HEK293 (cell line): ENCODE data around the gene FSD1.

Source experiments
- AEBP2 ChIP-seq: fragments of 450-650 bp; formaldehyde crosslinking; IDR thresholded peaks from 2 replicates; pipeline ENCODE4 v1.5.1; 2016; ENCODE audit warnings: missing biosample characterization, missing genetic modification characterization, borderline replicate concordance
- GLI2 ChIP-seq: fragments of 450-650 bp; formaldehyde crosslinking; IDR thresholded peaks from 2 replicates; pipeline ENCODE4; 2017; ENCODE audit warnings: missing biosample characterization, missing genetic modification characterization, low read depth, borderline replicate concordance
- HOXD13 ChIP-seq: sonication (generic); formaldehyde crosslinking; IDR thresholded peaks from 2 replicates; pipeline ENCODE4 v1.8.0; 2022; ENCODE audit warnings: missing genetic modification reagents, borderline replicate concordance
- KLF1 ChIP-seq: fragments of 450-650 bp; formaldehyde crosslinking; IDR thresholded peaks from 2 replicates; pipeline ENCODE4 v1.5.1; 2016; ENCODE audit warnings: missing biosample characterization, missing genetic modification characterization
- KLF16 ChIP-seq: fragments of 450-650 bp; formaldehyde crosslinking; IDR thresholded peaks from 2 replicates; pipeline ENCODE4 v1.5.1; 2017; ENCODE audit warnings: missing biosample characterization, missing genetic modification characterization
- MYNN ChIP-seq: fragments of 450-650 bp; formaldehyde crosslinking; IDR thresholded peaks from 2 replicates; pipeline ENCODE4 v1.5.1; 2016; ENCODE audit warnings: missing biosample characterization, missing genetic modification characterization, borderline replicate concordance
- SCRT2 ChIP-seq: fragments of 450-650 bp; formaldehyde crosslinking; IDR thresholded peaks from 2 replicates; pipeline ENCODE4 v1.5.1; 2016; ENCODE audit warnings: missing biosample characterization, missing genetic modification characterization
- SP2 ChIP-seq: fragments of 450-650 bp; formaldehyde crosslinking; IDR thresholded peaks from 2 replicates; pipeline ENCODE4 v1.5.1; 2016; ENCODE audit warnings: missing biosample characterization, missing genetic modification characterization
- TCF7L2 ChIP-seq: IDR thresholded peaks from 2 replicates; pipeline ENCODE4 v1.6.1; 2011; ENCODE audit warnings: low read depth, mild to moderate bottlenecking, inconsistent platforms, low read length, moderate library complexity, borderline replicate concordance
- TSHZ1 ChIP-seq: fragments of 450-650 bp; formaldehyde crosslinking; IDR thresholded peaks from 2 replicates; pipeline ENCODE4 v1.5.1; 2016; ENCODE audit warnings: missing biosample characterization, missing genetic modification characterization, borderline replicate concordance
- ZBTB17 ChIP-seq: fragments of 450-650 bp; formaldehyde crosslinking; IDR thresholded peaks from 2 replicates; pipeline ENCODE4 v1.5.1; 2016; ENCODE audit warnings: missing biosample characterization, missing genetic modification characterization
- ZNF214 ChIP-seq: fragments of 450-650 bp; formaldehyde crosslinking; IDR thresholded peaks from 2 replicates; pipeline ENCODE4 v1.5.1; 2017; ENCODE audit warnings: missing biosample characterization, mild to moderate bottlenecking, missing genetic modification characterization, borderline replicate concordance
- ZNF24 ChIP-seq: fragments of 450-650 bp; formaldehyde crosslinking; IDR thresholded peaks from 2 replicates; pipeline ENCODE4 v1.5.1; 2016; ENCODE audit warnings: missing biosample characterization, missing genetic modification characterization
- ZNF274 ChIP-seq, 2 experiments: fragments of 200-500 bp in 1 of 2; fragments of 450-650 bp in 1 of 2; sonication (Bioruptor generic) in 1 of 2; formaldehyde crosslinking in 1 of 2; IDR thresholded peaks; 2 replicates each; pipeline versions ENCODE4 v1.5.1 to v1.6.1; 2014 to 2016; ENCODE audit warnings: borderline replicate concordance in 1 of 2, inconsistent platforms in 1 of 2, low read length in 1 of 2, missing biosample characterization in 1 of 2, missing genetic modification characterization in 1 of 2
- ZNF350 ChIP-seq: fragments of 450-650 bp; formaldehyde crosslinking; IDR thresholded peaks from 2 replicates; pipeline ENCODE4 v1.5.0; 2017; ENCODE audit warnings: missing biosample characterization, mild to moderate bottlenecking, missing genetic modification characterization
- ZNF423 ChIP-seq: fragments of 450-650 bp; formaldehyde crosslinking; IDR thresholded peaks from 2 replicates; pipeline ENCODE4 v1.5.1; 2016; ENCODE audit warnings: missing biosample characterization, missing genetic modification characterization
- ZNF426 ChIP-seq: fragments of 450-650 bp; formaldehyde crosslinking; IDR thresholded peaks from 2 replicates; pipeline ENCODE4 v1.5.1; 2017; ENCODE audit warnings: missing biosample characterization, missing genetic modification characterization, mild to moderate bottlenecking, inconsistent platforms, moderate library complexity
- ZNF449 ChIP-seq: fragments of 450-650 bp; formaldehyde crosslinking; IDR thresholded peaks from 2 replicates; pipeline ENCODE4 v1.5.1; 2017; ENCODE audit warnings: missing biosample characterization, mild to moderate bottlenecking, missing genetic modification characterization, moderate library complexity
- TF ChIP-seq, protein P1 (sequence below): fragments of 450-650 bp; formaldehyde crosslinking; IDR thresholded peaks from 2 replicates; pipeline ENCODE4 v1.5.1; 2016; ENCODE audit warnings: missing biosample characterization, missing genetic modification characterization
- TF ChIP-seq, protein P2 (sequence below): fragments of 450-650 bp; formaldehyde crosslinking; IDR thresholded peaks from 2 replicates; pipeline ENCODE4 v1.5.1; 2016; ENCODE audit warnings: missing biosample characterization, missing genetic modification characterization, borderline replicate concordance
- TF ChIP-seq, protein P3 (sequence below): fragments of 450-650 bp; formaldehyde crosslinking; IDR thresholded peaks from 2 replicates; pipeline ENCODE4 v1.5.1; 2017; ENCODE audit warnings: missing biosample characterization, missing genetic modification characterization

Gene FSD1

DNA sequence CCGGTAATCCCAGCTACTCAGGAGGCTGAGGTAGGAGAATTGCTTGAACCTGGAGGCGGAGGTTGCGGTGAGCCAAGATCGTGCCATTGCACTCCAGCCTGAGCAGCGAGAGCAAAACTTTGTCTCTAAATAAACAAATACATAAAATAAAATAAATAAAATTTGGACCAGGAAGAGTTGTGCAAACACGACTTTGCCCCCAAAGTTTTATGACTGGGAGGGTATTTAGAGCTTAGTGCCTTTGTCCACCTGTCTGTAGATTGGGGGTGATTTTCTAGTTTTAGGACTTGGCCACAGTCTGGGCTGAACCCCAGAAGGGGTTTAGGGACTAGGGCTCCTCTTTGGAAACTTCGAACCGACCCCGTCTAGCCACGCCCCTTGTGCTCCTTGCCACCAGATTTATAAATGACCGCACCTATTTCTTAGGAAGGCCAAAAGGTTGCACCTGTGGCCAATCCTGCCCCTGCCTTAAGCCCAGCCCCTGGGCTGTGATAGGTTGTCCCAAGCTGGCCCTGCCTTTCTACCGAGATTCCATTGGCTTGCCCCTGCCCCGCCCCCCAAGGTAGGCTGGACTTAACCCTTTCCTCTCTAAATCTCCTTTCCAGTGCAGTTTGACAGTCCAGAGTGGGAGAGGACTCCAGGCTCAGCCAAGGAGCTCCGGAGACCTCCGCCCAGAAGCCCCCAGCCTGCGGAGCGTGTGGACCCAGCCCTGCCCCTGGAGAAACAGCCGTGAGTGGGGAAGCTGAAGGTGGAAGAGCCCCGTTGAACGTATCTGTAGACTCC is 20.0 kb upstream of the FSD1 start (continued):
- TF ChIP-seq AEBP2 (no peak), MYNN (tag by site-specific recombination) (no peak), ZNF449 (no peak), HOXD13 (no peak), ZNF214 (tag by site-specific recombination) (no peak), KLF1 (peak; percentile 47; the same call in 1 of the 2 replicates), ZNF350 (tag by site-specific recombination) (no peak), ZNF426 (tag by site-specific recombination) (no peak), KLF16 (tag by site-specific recombination) (0 out of 2 replicates have a peak, but pooled peaks have one; percentile 36), TCF7L2 (no peak), TSHZ1 (tag by site-specific recombination) (no peak), ZBTB17 (tag by site-specific recombination) (no peak), SCRT2 (tag by site-specific recombination) (peak; percentile 77), GLI2 (no peak), ZNF24 (tag by site-specific recombination) (no peak), ZNF423 (tag by site-specific recombination) (no peak), ZNF274 (IDR thresholded peaks at IDR 0.05; ENCODE audit: low read length) (no peak), ZNF274 (tag by site-specific recombination; IDR thresholded peaks at IDR 0.05; ENCODE audit: borderline replicate concordance) (no peak), SP2 (tag by site-specific recombination) (peak; percentile 92)
- TF ChIP-seq, protein P1, sequence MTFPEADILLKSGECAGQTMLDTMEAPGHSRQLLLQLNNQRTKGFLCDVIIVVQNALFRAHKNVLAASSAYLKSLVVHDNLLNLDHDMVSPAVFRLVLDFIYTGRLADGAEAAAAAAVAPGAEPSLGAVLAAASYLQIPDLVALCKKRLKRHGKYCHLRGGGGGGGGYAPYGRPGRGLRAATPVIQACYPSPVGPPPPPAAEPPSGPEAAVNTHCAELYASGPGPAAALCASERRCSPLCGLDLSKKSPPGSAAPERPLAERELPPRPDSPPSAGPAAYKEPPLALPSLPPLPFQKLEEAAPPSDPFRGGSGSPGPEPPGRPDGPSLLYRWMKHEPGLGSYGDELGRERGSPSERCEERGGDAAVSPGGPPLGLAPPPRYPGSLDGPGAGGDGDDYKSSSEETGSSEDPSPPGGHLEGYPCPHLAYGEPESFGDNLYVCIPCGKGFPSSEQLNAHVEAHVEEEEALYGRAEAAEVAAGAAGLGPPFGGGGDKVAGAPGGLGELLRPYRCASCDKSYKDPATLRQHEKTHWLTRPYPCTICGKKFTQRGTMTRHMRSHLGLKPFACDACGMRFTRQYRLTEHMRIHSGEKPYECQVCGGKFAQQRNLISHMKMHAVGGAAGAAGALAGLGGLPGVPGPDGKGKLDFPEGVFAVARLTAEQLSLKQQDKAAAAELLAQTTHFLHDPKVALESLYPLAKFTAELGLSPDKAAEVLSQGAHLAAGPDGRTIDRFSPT = no peak
- TF ChIP-seq, protein P2, sequence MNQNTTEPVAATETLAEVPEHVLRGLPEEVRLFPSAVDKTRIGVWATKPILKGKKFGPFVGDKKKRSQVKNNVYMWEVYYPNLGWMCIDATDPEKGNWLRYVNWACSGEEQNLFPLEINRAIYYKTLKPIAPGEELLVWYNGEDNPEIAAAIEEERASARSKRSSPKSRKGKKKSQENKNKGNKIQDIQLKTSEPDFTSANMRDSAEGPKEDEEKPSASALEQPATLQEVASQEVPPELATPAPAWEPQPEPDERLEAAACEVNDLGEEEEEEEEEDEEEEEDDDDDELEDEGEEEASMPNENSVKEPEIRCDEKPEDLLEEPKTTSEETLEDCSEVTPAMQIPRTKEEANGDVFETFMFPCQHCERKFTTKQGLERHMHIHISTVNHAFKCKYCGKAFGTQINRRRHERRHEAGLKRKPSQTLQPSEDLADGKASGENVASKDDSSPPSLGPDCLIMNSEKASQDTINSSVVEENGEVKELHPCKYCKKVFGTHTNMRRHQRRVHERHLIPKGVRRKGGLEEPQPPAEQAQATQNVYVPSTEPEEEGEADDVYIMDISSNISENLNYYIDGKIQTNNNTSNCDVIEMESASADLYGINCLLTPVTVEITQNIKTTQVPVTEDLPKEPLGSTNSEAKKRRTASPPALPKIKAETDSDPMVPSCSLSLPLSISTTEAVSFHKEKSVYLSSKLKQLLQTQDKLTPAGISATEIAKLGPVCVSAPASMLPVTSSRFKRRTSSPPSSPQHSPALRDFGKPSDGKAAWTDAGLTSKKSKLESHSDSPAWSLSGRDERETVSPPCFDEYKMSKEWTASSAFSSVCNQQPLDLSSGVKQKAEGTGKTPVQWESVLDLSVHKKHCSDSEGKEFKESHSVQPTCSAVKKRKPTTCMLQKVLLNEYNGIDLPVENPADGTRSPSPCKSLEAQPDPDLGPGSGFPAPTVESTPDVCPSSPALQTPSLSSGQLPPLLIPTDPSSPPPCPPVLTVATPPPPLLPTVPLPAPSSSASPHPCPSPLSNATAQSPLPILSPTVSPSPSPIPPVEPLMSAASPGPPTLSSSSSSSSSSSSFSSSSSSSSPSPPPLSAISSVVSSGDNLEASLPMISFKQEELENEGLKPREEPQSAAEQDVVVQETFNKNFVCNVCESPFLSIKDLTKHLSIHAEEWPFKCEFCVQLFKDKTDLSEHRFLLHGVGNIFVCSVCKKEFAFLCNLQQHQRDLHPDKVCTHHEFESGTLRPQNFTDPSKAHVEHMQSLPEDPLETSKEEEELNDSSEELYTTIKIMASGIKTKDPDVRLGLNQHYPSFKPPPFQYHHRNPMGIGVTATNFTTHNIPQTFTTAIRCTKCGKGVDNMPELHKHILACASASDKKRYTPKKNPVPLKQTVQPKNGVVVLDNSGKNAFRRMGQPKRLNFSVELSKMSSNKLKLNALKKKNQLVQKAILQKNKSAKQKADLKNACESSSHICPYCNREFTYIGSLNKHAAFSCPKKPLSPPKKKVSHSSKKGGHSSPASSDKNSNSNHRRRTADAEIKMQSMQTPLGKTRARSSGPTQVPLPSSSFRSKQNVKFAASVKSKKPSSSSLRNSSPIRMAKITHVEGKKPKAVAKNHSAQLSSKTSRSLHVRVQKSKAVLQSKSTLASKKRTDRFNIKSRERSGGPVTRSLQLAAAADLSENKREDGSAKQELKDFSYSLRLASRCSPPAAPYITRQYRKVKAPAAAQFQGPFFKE (tag by site-specific recombination) = no peak
- TF ChIP-seq, protein P3, sequence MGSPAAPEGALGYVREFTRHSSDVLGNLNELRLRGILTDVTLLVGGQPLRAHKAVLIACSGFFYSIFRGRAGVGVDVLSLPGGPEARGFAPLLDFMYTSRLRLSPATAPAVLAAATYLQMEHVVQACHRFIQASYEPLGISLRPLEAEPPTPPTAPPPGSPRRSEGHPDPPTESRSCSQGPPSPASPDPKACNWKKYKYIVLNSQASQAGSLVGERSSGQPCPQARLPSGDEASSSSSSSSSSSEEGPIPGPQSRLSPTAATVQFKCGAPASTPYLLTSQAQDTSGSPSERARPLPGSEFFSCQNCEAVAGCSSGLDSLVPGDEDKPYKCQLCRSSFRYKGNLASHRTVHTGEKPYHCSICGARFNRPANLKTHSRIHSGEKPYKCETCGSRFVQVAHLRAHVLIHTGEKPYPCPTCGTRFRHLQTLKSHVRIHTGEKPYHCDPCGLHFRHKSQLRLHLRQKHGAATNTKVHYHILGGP (tag by site-specific recombination) = no peak
